ENCODE data around the gene TOP3A.

DNA sequence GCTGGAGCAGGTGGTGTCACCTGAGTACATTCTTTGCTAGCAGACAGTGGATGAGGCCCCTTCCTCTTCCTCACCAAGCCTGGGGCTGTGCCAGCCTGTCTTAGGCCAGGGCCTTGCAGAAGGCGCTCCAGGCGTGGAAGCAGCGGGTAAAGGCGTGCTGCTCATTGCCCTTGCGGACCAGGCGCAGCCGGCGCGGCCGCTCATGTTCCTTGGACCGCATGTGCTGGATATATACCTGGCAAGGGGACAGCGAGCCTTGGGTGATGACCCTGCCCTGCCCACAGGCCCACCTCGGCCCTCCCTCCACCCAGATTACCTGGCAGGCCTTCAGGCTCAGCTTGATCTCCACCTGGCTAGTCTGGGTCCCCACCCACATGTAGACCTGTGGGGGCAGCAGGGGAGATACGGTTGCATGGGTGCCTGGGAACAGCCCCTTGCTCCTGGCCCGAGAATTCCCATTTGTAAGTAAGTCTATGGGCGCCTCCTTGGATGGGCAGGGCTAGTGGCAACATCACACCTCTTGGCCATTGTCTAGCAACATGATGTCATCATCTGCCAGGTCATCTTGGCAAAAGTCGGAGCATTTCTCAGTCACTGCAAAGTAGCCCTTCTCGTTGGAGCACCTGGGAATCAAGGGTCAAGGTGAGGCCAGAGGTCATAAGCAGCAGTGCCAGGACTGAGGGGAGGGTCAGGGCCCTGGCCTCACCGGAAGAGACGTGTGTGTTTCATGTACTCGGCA is 69.6 kb downstream of the TOP3A start:
- no peak for TF ChIP-seq CTCF (conservative IDR thresholded peaks at IDR 0.05; ENCODE audit: low read depth in 2 of 2)
- no peak for TF ChIP-seq EZH2 (IDR thresholded peaks at IDR 0.05; ENCODE audit: low read depth, unreplicated experiment)
- TF ChIP-seq EZH2phosphoT487 (IDR thresholded peaks at IDR 0.05; ENCODE audit: unreplicated experiment) = no peak
- TF ChIP-seq CREB1 (CRISPR knock-in tag; IDR thresholded peaks at IDR 0.05; ENCODE audit: low read depth) = no peak
- TF ChIP-seq REST (IDR thresholded peaks at IDR 0.05; ENCODE audit: unreplicated experiment) = no peak
- TF ChIP-seq POLR2AphosphoS5 (IDR thresholded peaks at IDR 0.05; ENCODE audit: low read depth) = no peak; the same call in 1 of the 2 replicates
- TF ChIP-seq JUNB (IDR thresholded peaks at IDR 0.05; ENCODE audit: unreplicated experiment) = no peak
- no peak for TF ChIP-seq ETS1 (IDR thresholded peaks at IDR 0.05)
- TF ChIP-seq ZNF331 (CRISPR knock-in tag; IDR thresholded peaks at IDR 0.05; ENCODE audit: low read depth) = no peak

Measured in GM23338 (cell line).